Smooth muscle cell (in vitro differentiated cells): ENCODE data around the gene OR56A1. TPM values are rescaled to one million over a fixed set of nuclear protein-coding genes. Genes with fewer than 3 reads are reported as not detected.

ENCODE experiments used
- DNase-seq: peaks from one replicate; lab custom pipeline; 2025; ENCODE audit not compliant: unreplicated experiment; lab: John Stamatoyannopoulos, UW
- H2AFZ ChIP-seq: fragments of 200-600 bp; sonication (generic); 2 replicates; pipeline ENCODE4 v1.6.0; 2016; ENCODE audit warnings: antibody characterized with exemption, low read depth, mild to moderate bottlenecking
- H3F3A ChIP-seq: fragments of 200-600 bp; sonication (generic); 2 replicates; pipeline ENCODE4 v1.6.0; 2017; ENCODE audit warnings: antibody characterized with exemption, low read depth
- H3K27ac ChIP-seq: fragments of 200-600 bp; sonication (generic); 2 replicates; pipeline ENCODE4 v1.5.1; 2016; ENCODE audit warnings: low read depth, mild to moderate bottlenecking
- H3K27me3 ChIP-seq: fragments of 200-600 bp; sonication (generic); 2 replicates; pipeline ENCODE4 v1.6.1; 2016; ENCODE audit warnings: low read depth, mild to moderate bottlenecking
- H3K36me3 ChIP-seq: fragments of 200-600 bp; sonication (generic); 2 replicates; pipeline ENCODE4 v1.5.1; 2016; ENCODE audit warnings: low read depth
- H3K4me1 ChIP-seq: fragments of 200-600 bp; sonication (generic); 2 replicates; pipeline ENCODE4 v1.5.1; 2016; ENCODE audit warnings: low read depth
- H3K4me2 ChIP-seq: fragments of 200-600 bp; sonication (generic); 2 replicates; pipeline ENCODE4 v1.6.0; 2016; ENCODE audit warnings: mild to moderate bottlenecking
- H3K4me3 ChIP-seq: fragments of 200-600 bp; sonication (generic); 2 replicates; pipeline ENCODE4 v1.5.1; 2016; ENCODE audit warnings: mild to moderate bottlenecking
- H3K79me2 ChIP-seq: fragments of 200-600 bp; sonication (generic); 2 replicates; pipeline ENCODE4 v1.6.0; 2016; ENCODE audit warnings: low read depth, mild to moderate bottlenecking
- H3K9ac ChIP-seq: fragments of 200-600 bp; sonication (generic); 2 replicates; pipeline ENCODE4 v1.6.0; 2016; ENCODE audit warnings: low read depth
- H3K9me3 ChIP-seq: fragments of 200-600 bp; sonication (generic); replicated peaks from 2 replicates; pipeline ENCODE4 v1.5.1; 2016; ENCODE audit warnings: low read depth
- H4K20me1 ChIP-seq: fragments of 200-600 bp; sonication (generic); 2 replicates; pipeline ENCODE4 v1.6.0; 2016; ENCODE audit warnings: low read depth
- CTCF ChIP-seq: fragments of 200-600 bp; sonication (generic); IDR thresholded peaks from 2 replicates; pipeline ENCODE4 v1.5.1; 2017; ENCODE audit warnings: borderline replicate concordance, mild to moderate bottlenecking, antibody characterized with exemption; ENCODE audit not compliant: insufficient read depth, poor library complexity, severe bottlenecking
- WGBS: methylation state at CpG from one replicate; pipeline ENCODE4 v1.1.7; 2016; ENCODE audit warnings: low lambda C conversion rate; 5-methylcytosine and 5-hydroxymethylcytosine counted together
- polyA plus RNA-seq: library from polyadenylated mRNA; unstranded; fragments of >200 nt; fragmentation: Nextera tagmentation; extraction: Ambion mirVana; gene quantifications from 2 replicates; pipeline ENCODE4 v1.2.1, GENCODE V29; 2016
- total RNA-seq: library from RNA; depleted of rRNA; stranded (reverse); fragments of >200 nt; gene quantifications from 2 replicates; pipeline ENCODE4 v1.2.3, GENCODE V29; 2014

The OR56A1 gene
- total and polyA plus RNA-seq, 2 experiments from 2014 or later: 0.22 TPM; not detected in 1

- no peak overlapping the region for H2AFZ ChIP-seq
- H3K4me2 ChIP-seq: no peak overlapping the region
- no peaks in the 10 kb centered on the region for H3K9me3 ChIP-seq
- H3K4me3 ChIP-seq: no peak overlapping the region
- peak; percentile 58 for TF ChIP-seq CTCF
- H3K9ac ChIP-seq: no peak overlapping the region
- H3K79me2 ChIP-seq: no peaks in the 10 kb centered on the region
- WGBS: 62% methylated on average over 3 of the region's 3 CpGs
- no peak for DNase-seq
- H3K36me3 ChIP-seq: no peaks in the 10 kb centered on the region
- H3K4me1 ChIP-seq: no peaks in the 10 kb centered on the region
- peaks cover 6% of the 10 kb centered on the region for H3K27me3 ChIP-seq
- no peaks in the 10 kb centered on the region for H3F3A ChIP-seq
- no peak overlapping the region for H3K27ac ChIP-seq
- H4K20me1 ChIP-seq: no peaks in the 10 kb centered on the region
Measured at GRCh38 chr11:5992604-5993251, 37.8 kb downstream of the OR56A1 start.

- WGBS: 80% methylated on average over 3 of the region's 3 CpGs
- Histone ChIP-seq H3K36me3 (no peaks in the 10 kb centered on the region), H3K4me3 (no peak overlapping the region), H3K79me2 (no peaks in the 10 kb centered on the region), H3K9me3 (no peaks in the 10 kb centered on the region), H2AFZ (no peak overlapping the region), H4K20me1 (no peaks in the 10 kb centered on the region), H3F3A (no peaks in the 10 kb centered on the region), H3K27ac (no peak overlapping the region), H3K9ac (no peak overlapping the region), H3K27me3 (peaks cover under 1% of the 10 kb centered on the region), H3K4me2 (no peak overlapping the region), H3K4me1 (no peaks in the 10 kb centered on the region)
- no peak for TF ChIP-seq CTCF
- no peak for DNase-seq
Measured at GRCh38 chr11:5992150-5992549, 38.4 kb downstream of the OR56A1 start.

GRCh38 chr11:5989203-5989602 lies 41.4 kb downstream of the OR56A1 start:
- H3K4me3 ChIP-seq: no peak overlapping the region
- no peaks in the 10 kb centered on the region for H3K79me2 ChIP-seq
- H3K27ac ChIP-seq: no peak overlapping the region
- no peaks in the 10 kb centered on the region for H3K27me3 ChIP-seq
- no peaks in the 10 kb centered on the region for H3F3A ChIP-seq
- DNase-seq: no peak
- H4K20me1 ChIP-seq: no peaks in the 10 kb centered on the region
- no peak overlapping the region for H2AFZ ChIP-seq
- no peaks in the 10 kb centered on the region for H3K9me3 ChIP-seq
- no peaks in the 10 kb centered on the region for H3K36me3 ChIP-seq
- no peak overlapping the region for H3K4me2 ChIP-seq
- H3K9ac ChIP-seq: no peak overlapping the region
- 92% methylated on average over 4 of the region's 4 CpGs for WGBS
- TF ChIP-seq CTCF: no peak
- no peaks in the 10 kb centered on the region for H3K4me1 ChIP-seq

GRCh38 chr11:5986885-5987284 lies 43.7 kb downstream of the OR56A1 start, which contains the start of gene OR52L1:
Gene OR52L1 (minus strand): TSS chr11:5986985. CDS start chr11:5986930, 55 bp downstream.
- Histone ChIP-seq H4K20me1 (no peaks in the 10 kb centered on the region), H2AFZ (no peak within 1 kb of the TSS), H3K9me3 (no peaks in the 10 kb centered on the region), H3K27ac (no peak within 1 kb of the TSS), H3K36me3 (no peaks in the 10 kb centered on the region), H3K27me3 (no peaks in the 10 kb centered on the region), H3K9ac (no peak within 1 kb of the TSS), H3K4me1 (no peaks in the 10 kb centered on the region), H3K79me2 (no peaks in the 10 kb centered on the region), H3K4me3 (no peak within 1 kb of the TSS), H3K4me2 (no peak within 1 kb of the TSS), H3F3A (no peaks in the 10 kb centered on the region)
- 54% methylated on average over 1 of the region's 1 CpG for WGBS
- DNase-seq: no peak
- no peak for TF ChIP-seq CTCF
